ENCODE results near the gene PALD1.

PALD1 gene

DNA sequence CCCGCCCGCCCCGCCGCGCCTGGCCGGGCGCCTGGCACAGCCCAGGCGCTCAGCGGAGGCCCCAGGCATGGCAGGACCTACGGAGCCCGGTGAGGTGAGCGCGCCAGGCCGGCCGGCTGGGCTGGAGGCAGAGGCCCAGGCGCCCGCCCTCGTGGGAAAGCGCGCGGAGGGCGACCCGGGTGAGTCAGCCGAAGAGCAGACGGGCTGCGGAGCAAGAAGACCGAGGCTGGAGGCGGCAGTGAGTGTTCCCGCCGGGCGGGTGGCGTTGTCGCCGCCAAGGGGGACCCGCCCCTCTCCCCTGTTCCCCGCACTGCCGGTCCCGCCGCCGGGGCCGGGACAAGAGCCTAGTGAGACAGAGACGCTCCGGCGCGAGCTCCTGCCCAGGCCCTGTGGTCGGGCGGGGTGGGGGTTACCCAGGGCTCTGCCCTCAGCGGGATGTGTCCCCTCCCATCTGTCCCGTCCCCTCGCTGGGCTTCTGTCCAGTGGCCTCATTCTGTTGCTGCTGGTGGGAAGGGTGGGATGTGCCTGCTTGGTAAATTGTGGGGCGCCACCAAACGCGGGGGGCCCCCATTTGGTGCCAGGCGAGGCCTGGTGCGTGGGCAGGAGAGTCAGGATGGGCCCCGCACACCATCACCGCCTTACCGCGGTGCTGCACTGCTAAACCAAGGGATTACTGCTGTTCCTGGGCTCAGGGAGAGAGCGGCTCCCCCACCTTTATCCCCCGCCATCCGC lies 20.1 kb upstream of the PALD1 start:
- DNase-seq: no peak

DNA sequence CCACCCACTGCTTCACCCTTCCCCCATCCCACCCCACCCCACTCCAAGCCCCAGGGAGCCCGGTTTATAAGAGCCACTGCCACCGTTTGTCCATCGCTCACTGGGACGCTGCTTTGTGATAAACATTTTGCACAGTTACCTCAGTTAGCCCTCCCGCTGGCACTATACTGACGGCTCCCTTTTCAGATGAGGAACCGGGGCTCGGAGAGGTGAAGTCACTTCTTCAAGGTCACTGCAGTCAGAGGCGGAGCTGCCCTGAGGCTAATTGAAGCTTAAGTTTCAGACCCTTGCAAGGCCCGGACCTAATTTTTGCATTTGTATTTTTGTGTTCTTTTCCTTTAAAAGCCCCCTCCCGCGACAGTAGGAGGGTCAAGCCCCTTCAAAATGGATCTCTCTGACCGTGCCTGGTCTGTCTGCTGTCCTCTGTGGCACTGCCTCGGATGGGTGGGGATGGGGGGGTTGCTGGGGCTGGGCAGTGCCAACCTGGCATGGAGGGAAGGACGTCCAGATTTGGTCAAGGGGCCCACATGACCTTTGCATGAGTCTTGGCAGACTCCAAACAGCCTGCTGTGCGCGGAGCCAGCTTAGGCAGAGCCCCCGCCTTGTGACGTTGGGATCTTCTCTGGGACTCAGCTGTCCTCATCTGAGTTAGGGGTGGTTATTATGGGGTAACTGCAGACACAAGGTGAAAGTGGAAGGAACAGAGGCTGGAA lies 19.4 kb upstream of the PALD1 start:
- DNase-seq: no peak

DNA sequence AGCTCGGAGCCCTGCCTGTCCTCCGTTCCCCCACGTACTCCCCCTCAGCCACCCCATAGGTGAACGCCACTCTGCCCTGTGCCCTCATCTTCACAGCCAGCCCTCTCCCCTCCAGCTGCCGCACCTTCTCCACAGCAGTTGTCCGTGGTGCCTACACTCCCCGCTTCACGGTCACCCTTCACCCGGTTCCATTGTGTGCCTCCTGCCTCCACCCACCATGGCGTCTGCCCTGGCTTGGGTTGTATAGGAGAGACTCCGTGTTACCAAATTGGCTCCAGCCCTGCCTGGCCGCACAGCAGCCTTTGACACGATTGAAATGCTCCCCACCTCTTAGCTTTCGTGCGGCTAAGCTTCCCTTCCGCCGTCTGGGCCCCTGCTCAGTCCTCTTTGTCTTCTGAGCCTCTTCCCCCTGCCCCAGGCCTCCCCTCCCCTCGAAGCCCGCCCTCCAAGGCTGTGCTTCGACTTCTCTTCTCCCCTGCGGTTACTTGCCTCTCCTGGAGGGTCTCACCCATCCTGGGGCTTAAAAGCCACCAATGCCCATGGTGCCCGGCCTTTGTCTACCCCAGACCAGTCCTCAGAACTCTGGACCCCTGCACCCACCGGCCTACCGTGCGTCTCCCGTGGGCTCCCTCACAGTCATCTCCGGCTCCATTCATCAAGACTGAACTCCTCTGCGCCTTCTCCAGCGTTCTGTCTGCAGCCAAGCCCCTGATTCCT lies 18.6 kb upstream of the PALD1 start:
- no peak for DNase-seq

DNA sequence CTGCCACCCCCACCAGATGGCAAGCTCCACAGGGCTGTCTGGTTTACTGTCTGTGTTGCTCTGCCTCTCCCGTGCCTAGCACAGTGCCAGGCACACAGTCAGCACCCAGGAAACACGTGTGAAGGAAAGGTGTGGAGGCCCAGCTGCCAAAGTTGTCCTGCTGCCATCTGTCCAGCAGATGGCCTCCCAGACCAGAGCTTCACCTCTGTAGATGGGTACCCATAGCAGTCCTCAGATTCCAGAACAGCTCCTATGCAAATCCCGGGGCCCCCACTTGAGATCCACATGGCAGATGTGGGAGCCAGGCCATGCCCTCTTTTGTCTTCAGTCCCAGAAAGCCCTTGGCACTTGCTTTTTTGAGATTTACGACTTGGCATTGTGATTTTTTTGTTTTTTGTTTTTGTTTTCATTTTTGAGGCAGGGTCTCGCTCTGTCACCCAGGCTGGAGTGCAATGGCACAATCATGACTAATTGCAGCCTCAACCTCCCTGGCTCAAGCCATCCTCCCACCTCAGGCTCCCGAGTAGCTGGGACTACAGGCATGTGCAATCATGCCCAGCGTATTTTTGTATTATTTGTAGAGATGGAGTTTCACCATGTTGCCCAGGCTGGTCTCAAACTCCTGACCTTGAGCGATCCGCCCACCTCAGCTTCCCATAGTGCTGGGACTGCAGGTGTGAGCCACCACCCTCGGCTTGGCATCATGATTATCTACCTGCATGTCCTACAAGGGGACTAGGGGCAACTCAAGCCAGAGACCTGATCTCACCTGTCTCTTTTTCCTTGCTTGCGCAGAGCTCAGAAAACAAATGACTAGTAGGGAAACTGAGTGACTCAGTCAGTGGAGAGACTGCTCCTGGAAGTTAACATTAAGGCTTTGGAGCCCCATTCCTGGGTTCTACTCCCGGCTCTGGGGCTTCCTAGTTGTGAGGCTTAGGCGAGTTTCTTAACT lies 16.9 kb upstream of the PALD1 start:
- peak in 1 of 2 experiments; percentile 2 for DNase-seq

DNA sequence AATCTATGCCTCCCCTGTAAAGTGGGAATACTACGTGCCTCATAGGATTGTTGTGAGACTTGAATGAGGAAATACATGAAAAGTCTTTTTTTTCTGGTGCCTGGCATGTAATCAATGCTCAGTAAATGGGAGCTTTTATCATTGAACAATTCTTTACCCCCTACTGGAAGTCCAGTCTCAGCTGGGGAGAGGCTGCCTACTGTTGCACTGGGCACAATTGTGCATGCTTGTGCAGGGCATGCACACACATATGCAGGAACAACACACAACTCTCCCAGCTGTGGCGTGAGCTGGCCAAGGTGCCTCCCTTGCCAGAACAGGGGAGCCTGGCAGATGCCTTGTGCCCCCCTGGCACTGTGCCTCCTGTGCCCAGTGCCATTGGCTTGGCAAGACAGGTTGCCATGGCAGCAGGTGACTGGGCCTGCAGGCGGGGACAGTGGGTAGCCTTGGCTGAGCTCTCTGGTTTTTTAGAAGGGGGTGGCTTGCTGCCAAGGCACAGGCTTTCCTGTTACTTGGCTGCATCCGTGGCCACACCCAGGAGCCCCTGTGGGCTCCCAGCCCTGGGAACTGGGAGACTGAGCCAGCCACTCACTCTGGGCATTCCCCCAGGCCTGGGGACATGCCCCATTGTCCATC lies 16.1 kb upstream of the PALD1 start:
- no peak for DNase-seq

DNA sequence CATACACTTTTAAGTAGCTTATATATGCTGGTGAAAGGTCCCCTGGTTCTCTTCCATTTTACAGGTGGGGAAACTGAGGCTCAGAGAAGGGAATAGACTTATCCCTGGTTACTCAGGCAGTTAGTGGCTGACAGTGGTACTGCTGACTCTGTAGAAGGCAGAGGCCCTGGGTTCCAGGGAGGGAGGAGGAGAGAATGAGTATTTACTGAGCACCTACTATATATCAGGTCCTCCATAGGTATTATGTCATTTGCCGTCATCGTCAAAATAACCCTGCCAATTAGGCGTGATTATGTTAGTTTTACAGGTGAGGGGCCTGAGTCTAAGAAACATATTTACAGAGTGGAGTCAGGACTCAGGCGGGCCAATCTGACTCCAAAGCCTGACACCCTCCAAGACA lies 13.3 kb upstream of the PALD1 start:
- DNase-seq: no peak

DNA sequence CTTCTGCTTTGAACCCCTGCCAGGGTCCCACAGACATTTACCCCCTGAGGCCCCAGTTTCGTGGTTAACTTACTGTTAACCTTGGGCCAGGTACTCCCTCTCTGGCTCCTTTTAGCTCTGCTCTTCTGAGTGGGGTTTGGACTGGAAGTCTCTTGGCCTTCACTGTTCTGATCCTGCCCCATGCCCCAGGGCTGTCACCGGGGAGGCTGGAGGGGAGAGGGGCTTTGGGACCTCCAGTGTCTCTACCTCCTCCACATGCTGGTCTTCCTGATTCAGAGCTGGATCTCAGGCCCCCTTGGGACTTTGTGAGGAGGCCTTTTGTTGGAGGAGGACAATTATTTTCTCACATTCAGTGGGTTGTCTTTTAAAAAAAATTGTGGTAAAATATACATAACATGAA lies 12.7 kb upstream of the PALD1 start:
- no peak for DNase-seq

DNA sequence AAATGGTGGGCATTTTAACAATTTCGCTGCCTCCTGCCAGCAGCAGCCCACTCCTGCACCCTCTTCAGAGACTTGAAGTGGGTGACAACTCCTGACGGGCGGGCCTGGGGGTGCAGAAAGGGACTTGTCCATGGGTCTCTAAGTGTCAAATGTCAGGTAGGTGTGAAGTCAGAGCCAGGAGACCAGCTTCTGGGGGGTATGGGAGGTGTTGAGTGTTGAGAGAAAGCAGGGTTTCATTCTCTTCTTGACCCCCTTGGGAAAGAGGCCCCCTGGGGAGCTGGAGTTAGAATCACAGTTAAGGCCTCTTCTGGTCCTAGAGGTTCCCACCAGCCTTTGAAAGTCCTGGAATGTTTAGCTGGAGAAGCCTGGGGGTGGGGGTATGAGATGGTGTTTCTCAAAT lies 11.6 kb upstream of the PALD1 start:
- DNase-seq: no peak

DNA sequence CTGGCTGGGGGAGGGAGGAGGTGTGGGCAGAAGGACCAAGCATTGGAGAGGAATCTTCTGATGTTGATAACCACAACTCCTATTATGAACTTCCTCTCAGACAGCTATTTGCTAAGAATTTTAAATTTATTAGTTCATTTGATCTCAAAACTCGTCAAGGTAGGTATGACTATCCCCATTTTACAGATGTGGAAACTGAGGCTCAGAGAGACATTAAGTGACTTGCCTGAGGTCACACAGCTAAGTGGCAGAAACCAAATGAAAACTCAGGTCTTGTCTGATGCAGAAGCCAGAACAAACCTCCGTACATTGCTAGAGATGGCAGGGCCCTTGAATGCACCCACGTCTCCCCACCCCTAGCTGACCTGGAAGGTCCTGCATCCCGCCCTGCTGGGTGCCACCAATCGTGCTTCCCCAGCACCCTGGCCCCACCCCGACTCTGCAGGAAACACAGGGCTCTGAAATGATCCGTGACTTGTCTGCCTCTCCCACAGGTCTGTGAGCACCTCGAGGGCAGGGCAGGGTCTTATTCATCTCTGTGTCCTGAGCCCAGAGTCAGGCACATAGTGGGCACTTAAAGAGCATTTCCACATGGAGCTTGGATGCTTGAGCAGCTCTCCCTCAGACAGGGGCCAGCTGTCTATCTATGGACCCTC lies 5.6 kb upstream of the PALD1 start:
- no peak for DNase-seq

DNA sequence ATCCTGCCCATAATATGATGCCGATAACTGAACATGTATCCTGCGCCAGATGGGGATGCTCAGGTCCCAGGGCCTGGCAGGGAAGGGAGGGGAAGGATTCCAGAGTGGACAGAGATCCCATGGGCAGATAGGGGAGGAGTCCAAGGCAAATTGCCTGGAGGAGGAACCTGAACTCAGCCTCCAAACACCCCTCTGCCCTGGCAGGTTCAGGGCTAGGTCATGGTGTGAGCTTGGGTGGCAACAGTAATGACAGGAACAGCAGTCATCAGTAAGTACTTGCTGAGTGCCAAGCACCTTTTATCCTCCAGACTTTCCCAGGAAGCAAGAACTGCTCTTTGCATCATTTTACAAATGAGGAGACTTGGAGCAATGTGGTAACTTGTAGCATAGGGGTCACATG lies 3.8 kb upstream of the PALD1 start:
- DNase-seq: no peak

DNA sequence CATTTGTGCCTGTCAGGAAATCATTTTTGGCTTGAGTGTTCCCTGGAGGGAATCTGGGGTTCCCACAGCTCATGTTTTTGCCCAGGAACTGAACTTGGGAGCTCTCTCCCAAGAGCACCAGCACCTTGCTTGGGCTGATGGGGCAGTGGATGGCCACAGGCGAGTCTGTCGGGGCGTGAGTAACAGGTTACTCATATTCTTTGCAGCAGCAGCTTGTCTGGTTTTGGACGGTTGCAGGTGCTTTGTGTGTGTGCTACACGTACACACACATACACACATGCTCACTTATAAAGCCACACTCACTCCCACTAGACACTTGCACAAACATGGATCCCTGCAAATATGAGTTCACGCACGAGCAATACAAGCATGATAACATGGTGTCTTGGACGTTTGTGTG lies 2.9 kb upstream of the PALD1 start:
- no peak for DNase-seq

DNA sequence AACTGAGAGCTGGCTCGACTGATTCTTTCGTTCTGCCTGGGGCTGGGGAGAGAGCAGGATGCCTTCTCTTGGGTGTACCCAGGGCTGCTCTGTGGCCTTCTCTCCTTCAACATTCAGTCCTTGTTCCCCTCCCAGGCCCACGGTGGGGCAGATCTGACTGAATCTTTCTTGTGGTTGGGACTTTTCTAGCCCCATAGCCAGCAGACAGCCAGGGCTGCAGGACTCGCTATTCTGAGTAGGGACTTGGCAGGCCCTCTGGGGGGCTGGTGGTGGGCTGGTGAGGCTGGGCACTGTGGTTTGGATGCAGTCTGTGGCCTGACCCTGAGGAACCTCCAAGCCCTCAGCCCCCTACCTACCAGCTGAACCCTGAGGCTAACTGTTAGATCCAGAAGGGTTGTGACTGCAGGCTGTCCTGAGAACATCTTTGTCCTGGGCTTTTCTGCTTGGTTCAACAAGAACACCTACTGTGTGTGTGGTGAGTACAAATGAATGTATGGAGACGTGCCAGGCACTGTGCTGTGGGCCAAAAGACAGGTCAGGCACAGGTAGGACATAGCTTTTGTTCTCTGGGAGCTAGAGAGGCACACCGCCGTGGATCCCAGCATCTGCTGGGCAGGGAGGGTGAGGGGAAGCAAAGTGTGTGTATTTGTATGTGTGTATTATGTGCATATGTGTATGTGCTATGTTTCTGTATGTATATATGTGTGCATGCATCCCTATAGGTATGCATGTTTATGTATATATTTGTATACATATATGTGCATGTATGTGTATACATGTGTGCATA lies 2.1 kb upstream of the PALD1 start:
- DNase-seq: no peak

DNA sequence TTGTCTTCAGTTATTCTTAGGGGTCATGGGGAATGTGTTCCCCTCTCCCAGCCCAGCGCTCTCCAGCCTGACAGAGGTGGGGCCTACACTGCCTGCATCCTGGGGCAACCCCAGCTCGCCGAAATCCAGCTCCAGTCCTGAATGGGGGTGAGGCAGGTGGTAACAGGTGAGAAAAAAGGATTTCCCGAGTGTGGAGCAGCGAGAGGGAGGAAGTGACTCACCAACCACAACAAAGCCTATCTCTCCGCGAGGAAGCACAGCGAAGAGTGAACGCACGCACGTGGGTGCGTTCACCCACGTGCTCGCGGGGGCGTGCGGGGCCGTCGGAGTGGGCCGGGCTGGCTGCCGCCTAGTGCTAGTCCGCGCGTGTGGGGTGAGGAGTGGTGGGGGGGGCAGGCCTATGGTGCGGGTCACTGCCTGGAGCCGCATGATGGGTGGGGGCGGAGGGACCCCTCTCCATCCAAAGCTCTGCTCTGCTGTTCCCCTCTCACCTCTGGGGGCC lies 855 bp upstream of the PALD1 start:
- no peak for DNase-seq

DNA sequence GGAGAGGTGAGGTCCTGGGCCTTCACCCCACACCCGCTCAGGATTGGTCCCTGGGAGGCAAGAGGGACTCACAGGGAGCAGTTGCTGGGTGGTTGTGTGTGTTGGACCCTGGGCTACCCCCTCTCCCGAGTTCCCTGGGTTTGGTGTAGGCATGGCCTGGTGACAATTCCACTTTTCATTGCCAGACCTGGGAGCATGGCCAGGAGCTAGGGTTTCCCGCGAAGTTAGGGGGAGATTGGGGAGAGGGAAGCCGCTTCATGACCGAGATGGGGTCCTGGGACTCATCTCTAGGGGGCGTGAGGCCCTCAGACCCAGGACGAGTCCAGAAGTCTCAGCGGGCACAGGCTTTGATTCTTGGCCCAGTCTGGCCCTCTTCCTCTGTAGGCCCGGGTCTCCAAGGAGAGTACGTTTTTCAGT lies 606 bp downstream of the PALD1 start:
- no peak for DNase-seq

DNA sequence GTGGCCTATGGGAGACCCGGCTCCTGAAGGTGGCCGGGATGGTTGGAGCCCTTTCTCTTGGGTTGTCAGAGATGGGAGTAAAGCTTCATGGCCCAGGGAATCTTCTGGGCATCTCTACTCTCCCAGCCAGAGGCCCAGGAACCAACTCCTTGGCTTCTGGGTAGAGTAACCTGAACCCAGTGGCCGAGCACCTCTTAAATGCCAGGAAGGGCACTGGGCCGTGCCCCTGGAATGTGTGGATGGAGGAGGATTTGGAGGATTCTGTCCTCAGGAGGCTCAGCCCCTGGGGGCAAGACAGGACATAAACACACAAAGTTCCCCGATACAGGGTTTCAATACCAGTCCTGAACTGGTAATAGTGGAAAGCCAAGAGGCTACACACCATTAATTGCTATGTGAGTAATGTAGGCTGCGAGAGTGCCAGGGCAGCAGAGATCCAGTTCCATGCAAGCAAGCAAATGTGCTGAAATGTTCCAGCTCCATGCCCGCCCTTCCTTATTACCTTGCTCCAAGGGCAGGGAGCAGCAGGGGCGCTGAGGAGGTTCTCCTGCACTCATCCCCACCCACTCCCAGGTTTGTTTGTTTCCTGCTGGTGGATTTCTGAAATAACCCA lies 1.2 kb downstream of the PALD1 start:
- no peak for DNase-seq

DNA sequence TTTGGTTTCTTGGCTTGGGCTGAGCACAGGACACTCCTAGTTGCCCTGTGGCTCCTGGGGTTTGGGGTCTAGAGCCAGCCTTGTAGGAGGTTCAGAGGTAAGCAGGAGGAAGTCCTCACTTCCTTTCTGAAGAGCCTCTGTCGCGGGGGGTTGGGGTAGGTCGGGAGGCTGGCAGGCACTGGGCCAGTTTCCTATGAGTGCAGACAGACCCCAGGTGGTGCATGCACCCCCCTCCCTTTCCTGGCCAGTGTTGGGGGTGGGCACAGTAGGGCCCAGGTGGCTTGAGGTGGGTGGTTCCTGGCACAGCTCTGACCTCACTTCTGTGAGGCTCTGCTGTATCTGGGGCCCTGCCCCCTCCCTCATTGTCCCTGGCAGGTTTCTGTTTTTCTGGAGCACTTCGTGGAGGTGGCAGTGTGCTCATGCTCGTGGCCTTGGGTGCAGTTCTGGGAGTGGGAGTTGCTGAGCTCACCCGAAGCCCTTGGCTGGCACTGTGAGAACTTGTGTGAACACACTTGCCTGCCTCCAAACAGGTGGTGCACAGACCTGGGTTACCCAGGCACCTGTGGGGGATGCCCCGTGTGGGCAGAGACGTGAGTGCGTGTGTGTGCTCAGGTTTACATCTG lies 1.8 kb downstream of the PALD1 start:
- DNase-seq: no peak

DNA sequence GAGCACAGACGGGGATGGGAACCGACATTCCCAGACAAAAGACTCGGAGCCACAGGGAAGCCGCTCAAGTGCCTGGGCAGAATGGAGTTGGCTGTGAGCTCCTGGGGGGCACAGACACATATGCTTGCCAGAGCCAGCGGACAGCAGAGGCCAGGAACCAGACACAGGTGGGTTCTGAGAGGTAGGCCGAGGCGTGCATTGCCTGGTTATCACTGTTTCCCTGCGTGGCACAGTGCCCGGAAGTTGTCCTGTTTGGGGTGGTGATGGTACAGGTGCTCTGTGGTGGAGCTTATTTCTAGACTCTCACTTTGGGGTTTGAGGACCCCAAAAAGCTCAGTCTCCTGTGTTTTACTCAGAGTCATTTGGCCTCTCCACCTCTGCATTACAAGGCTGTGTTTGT lies 2.5 kb downstream of the PALD1 start:
- no peak for DNase-seq

DNA sequence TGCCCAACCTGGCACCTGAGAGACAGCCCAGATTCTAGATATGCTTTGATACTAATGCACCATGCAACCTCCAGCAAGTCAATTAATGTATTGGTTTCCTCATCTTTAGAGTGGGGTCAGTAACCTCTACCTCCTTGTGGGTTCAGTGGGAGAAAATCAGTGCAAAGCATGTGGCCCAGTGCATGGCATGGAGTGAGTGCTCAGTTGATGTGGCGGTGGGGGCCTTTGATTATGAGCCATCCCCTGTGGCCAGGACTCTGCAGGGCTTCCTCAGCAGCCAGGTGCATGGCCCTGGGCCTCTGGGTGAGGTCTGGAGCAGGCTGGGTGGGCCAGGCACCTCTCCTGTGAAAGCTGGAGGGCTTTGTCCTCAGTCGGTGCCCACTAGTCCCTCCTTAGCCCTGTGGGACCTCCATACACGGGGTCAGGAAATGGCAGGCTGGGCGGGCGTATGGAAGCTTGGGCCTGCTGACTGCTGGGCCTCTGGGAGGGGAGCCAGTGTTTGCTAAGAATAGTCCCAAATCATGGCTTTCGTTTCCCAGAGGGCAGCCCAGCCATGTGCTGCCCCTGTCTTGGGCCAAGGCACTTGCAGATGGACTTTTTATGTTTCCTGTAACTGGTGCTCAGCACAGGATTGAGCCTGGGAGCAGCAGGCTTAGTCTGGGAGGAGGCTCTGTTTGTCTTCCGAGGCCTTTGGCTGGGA lies 3.4 kb downstream of the PALD1 start:
- DNase-seq: no peak
